Activated CD4-positive, alpha-beta T cell treated with anti-CD3 and anti-CD28 coated beads, Interleukin-2, Interleukin-4, amounts not matched to agents 100 ng/mL and 50 ng/mL, durations not matched to agents 16 hours and 8 hours (primary cell): ENCODE data around the gene PTK7.

Source experiments
- DNase-seq: peaks from one replicate; pipeline ENCODE4 v3.0.0-alpha.2; 2020; ENCODE audit warnings: low spot score

The PTK7 gene

DNA sequence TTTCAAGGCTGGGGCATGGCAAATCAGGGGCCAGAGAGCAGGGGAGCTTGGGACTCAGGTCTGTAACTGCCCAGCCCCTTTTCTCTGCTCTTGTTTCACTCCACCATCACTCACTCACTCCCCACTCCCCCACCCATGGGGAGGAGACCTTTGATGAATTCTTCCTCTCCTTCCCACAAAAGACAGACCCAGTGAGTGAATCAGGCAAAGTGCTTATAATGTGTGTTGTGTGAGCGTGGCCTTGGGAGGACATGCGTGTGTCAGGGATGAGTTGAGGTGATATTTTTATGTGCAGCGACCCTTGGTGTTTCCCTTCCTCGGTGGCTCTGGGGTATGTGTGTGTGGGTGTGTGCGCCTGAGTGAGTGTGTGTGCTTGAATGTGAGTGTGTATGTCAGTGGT lies 104.9 kb downstream of the PTK7 start:
- DNase-seq: no peak

DNA sequence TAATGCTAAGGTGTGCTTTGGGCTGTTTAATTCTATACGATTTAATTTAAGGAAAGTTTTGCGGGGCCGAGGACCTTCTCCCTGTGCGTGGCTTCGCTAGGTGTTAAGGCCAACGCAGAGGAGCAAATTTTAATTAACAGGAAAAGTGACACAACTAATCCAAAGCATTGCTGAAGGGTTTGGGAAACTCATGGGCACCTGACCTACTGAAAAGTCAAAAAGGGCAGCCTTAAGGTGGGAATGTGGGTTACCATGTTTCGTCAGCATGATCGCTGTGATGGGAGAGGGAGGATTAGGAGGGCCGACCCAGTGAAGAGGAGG lies 105.5 kb downstream of the PTK7 start:
- no peak for DNase-seq

DNA sequence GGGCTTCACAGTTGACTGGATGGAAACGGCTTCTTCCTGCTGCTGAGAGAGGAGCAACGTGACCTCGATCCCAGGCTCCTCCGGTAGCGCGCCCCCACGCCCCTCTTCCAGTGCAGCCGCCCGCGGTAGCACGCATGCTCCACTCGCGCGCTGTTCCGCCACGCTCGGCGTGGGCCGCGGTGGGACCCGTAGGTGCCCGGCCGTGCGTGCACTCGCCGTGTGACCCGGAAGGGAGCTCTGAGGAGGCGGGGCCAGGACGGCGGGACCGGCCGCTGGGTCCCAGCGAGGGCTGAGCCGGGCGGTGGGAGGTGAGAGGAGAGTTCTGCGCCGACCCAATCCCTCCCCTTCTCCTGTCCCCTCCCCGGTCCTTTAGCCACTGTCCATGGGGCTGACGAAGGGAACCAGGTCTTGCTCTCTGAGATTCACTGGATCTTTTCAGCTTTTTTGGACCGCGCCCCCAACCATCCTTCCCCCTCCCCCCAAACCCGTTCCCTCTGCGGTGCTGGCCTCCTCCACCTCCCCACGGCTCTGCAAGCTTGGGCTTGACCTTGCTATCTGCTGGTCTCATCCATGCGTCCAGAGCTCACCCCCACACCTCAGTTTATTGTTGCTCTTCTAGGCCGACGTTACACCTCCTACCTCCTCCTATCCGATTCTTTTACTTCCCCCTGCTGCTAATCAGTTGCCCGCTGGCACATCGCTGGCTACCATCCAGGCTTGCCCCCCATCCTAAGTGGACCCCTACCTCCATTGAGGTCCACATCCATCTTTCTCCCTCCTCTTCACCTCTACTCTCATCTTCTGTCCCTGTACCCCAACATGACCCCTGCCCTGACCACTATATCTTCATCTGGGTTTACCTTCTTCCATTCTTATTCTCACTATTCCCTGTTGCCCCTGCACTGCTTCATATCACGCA lies 106.1 kb downstream of the PTK7 start, which contains the start of gene CUL9:
Gene CUL9, plus strand, starts transcription at position 255 of the 919 bp plus-strand sequence. CDS start 2,115 bp downstream, outside the sequence.
- DNase-seq: peak; percentile 81

DNA sequence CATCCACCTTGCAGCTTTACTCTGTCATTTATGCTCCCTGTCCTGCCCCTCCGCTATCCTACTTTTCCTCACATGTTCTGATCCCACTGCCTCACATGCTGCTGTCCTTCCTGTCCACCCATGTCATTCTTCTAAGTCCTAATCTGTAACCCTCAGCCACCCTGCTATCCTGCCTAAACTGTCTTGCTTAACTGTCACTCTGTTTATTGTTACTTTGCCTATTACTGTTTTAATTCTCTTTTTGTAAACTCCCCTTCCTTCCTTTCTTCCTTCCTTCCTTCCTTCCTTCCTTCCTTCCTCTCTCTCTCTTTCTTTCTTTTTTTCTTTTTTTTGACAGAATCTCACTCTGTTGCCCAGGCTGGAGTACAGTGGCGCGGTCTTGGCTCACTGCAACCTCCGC lies 107.3 kb downstream of the PTK7 start:
- DNase-seq: no peak

DNA sequence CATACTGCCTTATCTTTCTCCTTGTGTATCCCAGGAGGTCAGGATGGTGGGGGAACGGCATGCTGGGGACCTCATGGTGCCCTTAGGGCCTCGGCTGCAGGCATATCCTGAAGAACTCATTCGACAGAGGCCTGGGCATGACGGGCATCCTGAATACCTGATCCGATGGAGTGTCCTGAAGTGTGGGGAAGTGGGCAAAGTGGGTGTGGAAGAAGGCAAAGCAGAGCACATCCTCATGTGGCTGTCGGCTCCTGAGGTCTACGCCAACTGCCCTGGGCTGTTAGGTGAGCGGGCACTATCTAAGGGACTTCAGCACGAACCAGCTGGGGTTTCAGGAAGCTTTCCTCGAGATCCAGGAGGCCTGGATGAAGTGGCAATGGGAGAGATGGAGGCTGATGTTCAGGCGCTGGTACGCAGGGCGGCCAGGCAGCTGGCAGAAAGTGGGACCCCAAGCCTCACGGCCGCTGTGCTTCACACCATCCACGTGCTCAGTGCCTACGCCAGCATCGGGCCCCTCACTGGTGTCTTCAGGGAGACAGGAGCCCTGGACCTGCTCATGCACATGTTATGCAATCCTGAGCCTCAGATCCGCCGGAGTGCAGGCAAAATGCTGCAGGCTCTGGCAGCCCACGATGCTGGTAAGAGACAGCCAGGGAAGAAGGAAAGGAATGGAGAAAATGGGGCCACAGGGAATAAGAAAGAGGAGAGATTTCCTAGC lies 108.3 kb downstream of the PTK7 start:
- no peak for DNase-seq

DNA sequence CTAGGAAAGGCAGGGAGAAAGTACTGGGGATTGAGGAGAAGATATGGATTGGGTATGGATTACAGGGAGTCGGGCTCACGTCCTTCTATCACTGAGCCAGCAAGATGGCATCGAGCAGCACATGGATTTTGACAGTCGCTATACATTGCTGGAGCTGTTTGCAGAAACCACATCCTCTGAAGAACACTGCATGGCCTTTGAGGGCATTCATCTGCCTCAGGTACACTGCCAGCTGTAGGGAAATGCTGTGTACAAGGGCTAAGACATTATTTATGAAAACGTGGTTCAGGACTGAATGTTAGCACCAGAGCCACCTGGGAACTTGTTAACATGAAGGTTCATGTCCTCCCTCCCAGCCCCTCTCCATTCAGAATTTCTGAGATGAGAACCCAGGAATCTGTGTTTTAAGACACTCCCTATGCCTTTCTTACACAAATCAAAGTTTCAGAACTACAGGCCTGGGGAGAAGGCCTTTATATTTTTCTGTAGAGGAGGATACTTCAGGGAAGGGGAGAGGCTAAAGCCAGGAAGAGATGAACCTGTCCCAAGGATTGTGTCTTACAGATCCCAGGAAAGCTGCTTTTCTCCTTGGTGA lies 109.4 kb downstream of the PTK7 start:
- DNase-seq: no peak

DNA sequence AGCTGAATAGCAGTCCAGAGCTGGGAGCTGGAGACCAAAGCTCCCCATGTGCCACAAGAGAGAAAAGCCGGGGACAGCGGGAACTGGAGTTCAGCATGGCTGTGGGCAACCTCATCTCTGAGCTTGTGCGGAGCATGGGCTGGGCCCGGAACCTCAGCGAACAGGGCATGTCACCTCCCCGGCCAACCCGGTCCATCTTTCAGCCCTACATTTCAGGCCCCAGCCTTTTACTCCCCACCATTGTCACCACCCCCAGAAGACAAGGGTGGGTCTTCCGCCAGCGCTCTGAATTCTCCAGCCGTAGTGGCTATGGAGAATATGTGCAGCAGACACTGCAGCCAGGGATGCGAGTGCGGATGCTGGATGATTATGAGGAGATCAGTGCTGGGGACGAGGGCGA lies 109.9 kb downstream of the PTK7 start:
- no peak for DNase-seq

DNA sequence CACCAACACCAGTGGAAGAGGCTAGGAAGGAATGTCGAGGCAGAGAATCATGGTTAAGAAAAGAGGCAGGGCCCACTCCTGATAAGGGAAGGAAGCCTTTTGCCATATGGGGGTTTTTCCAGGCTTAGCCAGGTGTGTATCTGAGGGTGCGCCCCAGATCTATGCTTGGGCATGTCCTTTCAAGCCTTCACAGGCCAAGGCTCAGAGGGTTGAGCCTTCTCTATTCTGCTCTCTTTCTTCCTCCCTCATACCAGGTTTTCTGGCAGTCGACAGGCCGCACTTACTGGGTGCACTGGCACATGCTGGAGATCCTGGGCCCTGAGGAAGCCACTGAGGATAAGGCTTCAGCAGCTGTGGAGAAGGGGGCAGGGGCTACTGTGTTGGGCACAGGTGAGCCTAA lies 110.6 kb downstream of the PTK7 start:
- no peak for DNase-seq

DNA sequence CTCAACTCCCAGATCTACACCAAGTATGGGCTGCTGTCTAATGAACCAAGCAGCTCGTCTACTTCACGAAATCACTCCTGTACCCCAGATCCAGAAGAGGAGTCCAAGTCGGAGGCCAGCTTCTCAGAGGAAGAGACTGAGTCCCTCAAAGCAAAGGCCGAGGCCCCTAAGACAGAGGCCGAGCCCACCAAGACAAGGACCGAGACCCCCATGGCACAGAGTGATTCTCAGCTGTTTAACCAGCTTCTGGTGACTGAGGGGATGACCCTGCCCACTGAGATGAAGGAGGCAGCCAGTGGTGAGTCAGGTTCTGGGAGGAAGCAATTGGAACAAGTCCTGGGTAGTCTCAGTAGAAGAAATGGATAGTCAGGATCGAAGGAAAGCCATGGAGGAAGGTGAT lies 111.7 kb downstream of the PTK7 start:
- no peak for DNase-seq

DNA sequence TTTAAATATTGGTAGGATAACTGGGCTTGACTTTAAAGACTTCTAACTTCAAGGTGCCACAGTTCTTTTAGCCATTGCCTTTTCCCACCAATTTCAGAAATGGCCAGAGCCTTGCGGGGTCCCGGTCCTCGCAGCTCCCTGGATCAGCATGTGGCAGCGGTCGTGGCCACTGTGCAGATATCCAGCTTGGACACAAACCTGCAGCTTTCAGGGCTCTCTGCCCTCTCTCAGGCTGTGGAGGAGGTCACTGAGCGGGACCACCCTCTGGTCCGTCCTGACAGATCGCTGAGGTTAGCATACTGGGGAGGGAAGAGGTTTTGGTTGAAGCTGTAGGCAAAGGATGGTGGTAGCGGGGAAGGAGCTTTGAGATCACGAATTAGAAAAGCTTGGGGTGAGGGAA lies 112.3 kb downstream of the PTK7 start:
- DNase-seq: no peak

DNA sequence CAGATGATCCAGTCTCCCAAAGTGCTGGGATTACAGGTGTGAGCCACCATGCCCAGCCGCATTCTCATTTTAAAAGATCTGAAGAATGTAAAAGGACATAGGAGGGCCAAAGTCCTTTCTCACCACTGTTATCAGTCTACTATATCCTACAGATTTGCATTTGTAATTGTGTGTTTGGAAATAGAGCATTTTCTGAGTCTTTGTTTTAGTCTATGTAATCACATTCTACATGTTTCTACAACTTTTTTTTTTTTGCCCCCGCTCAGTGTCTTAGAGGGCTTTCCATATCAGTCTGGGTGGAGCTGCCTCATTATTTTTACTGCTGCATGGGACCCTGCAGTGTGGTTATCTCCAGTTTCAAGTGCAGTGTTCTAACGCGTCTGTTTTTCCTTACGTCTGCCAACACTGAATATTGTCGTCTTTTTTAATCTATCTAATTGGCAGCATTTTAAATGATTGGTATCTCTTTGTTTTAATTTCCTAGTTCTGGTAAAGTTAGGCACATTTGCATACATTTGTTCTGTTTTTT lies 113.7 kb downstream of the PTK7 start:
- no peak for DNase-seq

DNA sequence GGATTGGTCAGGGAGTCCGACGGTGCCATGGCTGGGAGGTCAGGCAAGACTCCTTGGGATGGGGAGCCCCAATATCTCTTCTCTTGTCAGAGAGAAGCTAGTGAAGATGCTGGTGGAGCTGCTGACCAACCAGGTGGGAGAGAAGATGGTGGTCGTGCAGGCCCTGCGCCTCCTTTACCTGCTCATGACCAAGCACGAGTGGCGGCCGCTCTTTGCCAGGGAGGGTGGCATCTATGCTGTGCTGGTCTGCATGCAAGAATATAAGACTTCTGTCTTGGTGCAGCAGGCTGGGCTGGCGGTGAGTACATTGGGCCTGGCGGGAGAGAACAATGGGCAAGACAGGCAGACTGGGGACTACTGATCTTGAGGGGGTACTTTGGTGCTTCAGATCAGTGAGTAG lies 116.8 kb downstream of the PTK7 start:
- no peak for DNase-seq

DNA sequence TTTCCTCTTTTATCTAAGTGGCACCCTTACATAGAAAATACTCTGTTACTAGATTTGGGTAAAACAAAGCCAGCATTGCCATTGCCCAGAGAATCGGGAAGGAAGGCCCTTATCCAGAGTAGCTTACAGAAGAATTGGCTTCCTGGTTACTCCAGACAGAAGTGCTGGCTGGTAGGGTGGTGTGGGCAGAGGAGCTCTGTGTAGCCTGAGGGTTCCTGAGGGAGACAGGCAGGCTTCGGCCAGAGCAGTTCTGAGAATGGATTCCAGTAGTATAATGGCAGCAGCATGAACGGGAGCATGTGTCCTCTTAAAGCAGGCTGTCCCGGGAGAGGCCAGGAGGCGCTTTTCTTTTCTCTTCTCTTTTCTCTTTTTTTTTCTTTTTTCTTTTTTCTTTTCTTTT lies 117.8 kb downstream of the PTK7 start:
- no peak for DNase-seq

DNA sequence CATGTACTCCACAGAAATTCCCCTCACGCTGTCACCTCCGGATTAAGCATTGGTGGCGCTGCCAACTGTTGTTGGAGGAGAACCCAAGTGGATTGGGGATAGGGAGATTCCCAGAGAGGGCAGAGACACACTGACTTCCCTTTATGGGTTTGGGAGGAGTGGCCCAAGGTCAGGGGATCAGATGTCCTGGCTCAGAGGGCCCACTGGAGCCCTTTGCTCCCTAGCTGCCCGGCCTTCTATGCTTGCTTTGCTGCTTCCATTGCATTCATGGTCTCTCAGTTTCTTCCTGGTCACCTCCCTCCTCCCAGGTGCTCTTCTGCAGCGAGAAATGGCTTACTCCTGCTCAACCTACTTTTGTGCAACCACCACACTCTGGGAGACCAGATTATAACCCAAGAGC lies 120.2 kb downstream of the PTK7 start:
- no peak for DNase-seq

DNA sequence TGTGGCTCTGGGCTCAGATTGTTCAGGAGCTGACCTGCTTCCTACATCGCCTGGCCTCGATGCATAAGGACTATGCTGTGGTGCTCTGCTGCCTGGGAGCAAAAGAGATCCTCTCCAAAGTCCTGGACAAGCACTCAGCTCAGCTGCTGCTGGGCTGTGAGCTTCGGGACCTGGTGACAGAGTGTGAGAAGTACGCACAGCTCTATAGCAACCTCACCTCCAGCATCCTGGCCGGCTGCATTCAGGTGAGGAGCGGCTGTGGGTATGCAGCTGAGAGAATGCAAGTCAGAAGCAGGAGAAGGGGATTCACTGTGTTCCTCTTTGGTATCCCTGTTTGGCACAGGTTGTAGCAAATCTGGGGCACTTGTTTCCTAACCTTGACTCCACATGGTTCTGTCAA lies 123.8 kb downstream of the PTK7 start:
- DNase-seq: no peak

DNA sequence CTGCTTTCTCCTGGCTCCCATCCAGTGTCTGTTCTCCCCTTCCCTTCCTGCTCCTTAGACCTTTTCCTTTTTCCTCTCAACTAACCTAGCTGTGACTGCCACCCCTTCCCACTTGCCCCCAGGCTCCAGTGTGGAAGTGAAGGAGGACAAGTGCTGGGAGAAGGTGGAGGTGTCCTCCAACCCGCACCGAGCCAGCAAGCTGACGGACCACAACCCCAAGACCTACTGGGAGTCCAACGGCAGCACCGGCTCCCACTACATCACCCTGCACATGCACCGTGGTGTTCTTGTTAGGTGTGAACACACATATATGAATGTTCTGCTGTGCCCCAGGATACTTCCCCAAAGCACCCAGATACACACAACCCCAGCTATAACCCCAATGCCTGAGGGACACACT lies 124.4 kb downstream of the PTK7 start:
- no peak for DNase-seq

DNA sequence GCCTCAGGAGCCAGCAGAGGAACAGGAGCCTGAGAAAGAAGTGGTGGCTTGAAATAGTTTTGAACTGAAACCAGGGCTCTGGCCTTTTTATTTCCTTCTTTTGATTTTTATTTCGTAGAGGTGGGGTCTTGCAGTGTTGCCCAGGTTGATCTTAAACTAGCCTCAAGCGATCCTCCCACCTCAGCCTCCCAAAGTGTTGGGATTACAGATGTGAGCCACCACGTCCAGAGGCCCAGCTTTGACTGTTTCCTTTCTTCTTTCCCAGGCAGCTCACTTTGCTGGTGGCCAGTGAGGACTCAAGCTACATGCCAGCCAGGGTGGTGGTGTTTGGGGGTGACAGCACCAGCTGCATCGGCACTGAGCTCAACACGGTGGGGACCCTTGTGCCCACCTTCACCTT lies 126.3 kb downstream of the PTK7 start:
- no peak for DNase-seq

DNA sequence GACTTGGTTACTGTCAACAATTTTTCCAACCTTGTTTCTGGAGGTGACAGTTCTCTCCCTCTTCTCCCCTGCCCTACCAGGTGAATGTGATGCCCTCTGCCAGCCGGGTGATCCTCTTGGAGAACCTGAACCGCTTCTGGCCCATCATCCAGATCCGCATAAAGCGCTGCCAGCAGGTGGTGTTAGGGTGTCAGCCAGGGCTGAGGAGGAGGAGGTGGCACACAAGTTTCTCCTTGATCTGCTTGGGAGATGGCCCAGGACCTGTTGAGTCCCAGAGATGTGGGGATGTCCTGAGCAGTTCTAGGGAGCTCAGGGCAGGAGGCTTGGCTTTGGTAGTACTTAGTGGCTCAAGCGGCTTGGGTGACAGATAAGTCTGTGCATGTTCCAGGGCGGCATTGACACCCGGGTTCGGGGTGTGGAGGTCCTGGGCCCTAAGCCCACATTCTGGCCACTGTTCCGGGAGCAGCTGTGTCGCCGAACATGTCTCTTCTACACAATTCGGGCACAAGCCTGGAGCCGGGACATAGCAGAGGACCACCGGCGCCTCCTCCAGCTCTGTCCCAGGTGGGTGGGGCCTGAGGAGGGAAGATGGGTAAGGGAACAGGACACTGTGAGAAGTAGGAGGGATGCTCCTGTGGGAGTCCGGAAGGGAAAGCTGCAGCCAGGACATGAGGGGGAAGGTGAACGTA lies 127.1 kb downstream of the PTK7 start:
- no peak for DNase-seq

DNA sequence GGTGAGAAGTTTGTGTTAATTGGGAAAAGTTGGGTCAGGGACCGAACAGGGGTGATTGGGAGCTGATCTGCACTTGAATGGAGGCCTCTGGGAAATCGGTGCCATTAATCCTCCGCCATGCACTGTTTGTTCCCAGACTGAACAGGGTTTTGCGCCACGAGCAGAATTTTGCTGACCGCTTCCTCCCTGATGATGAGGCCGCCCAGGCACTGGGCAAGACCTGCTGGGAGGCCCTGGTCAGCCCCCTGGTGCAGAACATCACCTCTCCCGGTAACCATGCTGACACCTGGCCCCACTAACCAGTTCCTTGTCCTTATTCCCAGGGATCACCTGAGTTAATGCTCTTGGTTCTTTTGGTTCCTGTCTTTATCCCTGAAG lies 127.6 kb downstream of the PTK7 start:
- DNase-seq: no peak

DNA sequence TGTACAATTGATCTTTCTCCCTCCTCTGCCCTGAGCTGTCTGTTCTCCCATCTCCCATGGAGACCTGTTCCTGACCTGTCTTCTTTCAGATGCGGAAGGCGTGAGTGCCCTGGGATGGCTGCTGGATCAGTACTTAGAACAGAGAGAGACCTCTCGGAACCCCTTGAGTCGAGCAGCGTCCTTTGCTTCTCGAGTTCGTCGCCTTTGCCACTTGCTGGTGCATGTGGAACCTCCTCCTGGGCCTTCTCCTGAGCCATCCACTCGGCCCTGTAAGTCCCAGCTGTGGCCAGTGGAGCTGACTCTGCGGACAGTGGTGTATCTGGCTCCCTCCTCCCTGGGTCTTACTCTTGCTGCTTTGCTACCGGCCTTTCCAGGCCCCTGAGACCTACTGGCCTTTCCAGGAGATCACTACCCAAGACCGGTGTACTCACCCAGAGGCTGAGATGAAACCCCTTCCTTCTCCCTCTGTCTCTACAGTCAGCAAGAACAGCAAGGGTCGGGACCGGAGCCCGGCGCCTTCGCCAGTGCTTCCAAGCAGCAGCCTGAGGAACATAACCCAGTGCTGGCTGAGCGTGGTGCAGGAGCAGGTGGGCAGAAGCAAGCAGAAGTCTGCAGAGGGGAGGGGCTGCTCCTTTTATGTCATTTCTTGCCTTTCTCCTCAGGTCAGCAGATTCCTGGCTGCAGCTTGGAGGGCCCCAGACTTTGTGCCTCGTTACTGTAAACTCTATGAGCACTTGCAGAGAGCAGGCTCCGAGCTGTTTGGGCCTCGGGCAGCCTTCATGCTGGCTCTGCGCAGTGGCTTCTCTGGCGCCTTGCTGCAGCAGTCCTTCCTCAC lies 128.4 kb downstream of the PTK7 start:
- no peak for DNase-seq

DNA sequence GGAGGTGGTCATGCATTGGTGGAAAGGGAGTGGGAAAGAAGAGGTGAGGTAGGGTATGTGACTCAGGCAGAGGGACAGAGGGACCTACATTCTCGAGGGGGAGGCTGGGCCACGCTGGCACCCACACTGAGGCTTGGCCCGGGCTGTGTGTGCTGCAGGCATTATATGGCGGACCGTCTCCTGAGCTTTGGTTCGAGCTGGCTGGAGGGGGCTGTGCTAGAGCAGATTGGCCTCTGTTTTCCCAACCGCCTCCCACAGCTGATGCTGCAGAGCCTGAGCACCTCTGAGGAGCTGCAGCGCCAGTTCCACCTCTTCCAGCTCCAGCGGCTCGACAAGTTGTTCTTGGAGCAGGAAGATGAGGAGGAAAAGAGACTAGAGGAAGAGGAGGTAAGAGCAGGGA lies 129.7 kb downstream of the PTK7 start:
- DNase-seq: no peak
